Activated CD8-positive, alpha-beta memory T cell treated with anti-CD3 and anti-CD28 coated beads for 48 hours (primary cell): Measurements from ENCODE around the gene LCOR.
"Not testable (repeated sequence)": the region's sequence is repeated elsewhere in the genome, so short reads cannot be mapped to it uniquely, and the experiment has no call there.

ENCODE experiments used
- DNase-seq, 3 experiments: peaks; one replicate each; pipeline ENCODE4 v3.0.0-alpha.2; 2020; ENCODE audit warnings: low read depth in 2 of 3, low spot score in 2 of 3

The LCOR gene

DNA sequence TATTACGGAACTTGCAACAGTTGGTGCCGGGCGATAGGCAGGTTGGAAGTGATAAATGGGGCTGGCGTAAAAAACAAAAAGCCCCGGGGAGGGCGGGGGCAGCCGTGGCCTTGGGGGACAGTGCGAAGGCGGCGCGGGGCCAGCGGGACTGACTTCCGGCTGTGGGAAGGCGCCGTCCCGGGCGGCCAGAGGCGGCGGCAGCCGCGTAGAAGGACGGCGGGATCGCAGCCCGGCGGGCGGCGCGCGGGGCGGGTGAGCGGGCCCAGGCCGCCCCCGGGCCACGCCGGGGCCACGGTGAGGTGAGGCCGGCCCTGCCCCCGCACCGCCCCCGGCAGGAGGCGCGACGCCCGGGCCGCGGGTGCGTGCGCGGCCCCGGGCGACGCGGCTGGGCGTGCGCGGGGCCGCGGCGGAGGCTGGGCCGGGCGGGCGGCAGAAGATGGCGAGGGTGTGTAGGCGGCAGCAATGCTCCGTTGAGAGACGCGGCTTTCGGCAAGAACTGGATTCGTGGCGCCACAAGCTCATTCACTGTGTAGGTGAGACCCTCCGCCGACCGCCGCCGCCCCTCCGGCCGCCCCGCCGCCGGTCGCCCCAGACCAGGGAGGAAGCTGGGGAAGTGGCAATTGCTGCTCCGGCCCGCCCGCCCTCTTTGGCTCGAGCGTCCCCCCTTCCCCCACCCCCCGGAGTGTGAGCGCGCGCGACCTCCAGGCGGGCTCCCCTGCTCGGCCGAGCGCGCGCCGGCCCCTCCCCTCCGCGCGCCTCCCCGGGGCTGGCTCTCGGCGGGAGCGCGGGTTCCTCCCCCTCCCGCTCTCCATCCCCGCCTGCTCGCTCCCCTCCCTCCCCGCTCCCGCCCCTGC, at the start of gene LCOR:
Gene LCOR, plus strand, starts transcription at position 432 of the 854 bp plus-strand sequence. CDS start 116,760 bp downstream, outside the sequence.
- DNase-seq: peak; percentile 62 to 77 (median 74)

DNA sequence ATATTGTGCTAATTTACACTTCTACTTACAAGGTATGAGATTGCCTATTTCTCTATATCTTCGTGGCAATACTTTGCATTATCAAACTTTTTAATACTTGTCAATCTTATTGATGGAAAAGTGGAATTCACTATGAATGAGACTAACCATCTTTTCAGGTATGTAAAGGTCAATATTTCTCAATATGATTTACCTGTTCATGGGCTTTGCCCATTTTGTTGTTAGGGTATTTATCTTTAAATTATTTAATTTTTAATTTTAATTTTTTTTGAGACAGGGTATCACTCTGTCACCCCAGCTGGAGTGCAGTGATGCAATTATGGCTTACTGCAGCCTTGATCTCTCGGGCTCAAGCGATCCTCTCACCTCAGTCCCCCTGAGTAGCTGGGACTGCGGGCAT, 47.8 kb upstream of the LCOR start:
- no peak for DNase-seq

DNA sequence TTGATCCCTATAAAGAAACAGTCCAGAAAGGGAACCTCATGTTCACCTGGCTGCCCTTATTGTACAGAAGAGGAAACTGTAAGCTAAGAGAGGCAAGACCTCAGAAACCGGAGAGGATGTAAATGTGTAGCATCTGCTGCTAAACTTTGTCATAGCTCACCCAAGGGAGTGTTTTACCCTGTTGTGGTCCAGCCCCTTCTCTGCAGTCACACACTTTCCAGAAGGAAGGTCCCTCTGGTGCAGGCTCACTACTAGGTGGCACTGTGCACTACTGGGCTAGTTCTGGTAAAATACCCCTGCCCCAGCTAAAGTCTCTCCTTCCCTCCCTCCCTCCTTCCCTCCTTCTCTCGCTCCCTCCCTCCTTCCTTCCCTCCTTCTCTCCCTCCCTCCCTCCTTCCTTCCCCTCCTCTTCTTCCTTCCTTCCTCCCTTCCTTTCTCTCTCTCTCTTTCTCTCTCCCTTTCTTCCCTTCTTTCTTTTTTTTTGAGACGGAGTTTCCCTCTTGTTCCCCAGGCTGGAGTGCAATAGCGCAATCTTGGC, 42.5 kb upstream of the LCOR start:
- DNase-seq: no peak

DNA sequence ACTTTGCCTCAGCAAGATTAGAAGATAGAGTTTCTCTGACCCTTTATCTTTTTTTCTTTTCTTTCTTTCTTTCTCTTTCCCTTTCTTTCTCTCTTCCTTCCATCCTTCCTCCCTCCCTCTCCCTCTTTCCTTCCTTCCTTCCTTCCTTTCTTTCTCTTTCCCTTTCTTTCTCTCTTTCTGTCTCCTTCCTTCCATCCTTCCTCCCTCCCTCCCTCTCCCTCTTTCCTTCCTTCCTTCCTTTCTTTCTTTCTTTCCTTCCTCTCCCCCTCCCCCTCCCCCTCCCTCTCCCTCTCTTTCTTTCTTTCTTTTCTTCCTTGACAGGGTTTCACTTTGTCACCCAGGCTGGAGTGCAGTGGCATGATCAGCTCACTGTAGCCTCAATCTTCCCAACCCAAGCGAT, 40.2 kb upstream of the LCOR start:
- DNase-seq: no peak

DNA sequence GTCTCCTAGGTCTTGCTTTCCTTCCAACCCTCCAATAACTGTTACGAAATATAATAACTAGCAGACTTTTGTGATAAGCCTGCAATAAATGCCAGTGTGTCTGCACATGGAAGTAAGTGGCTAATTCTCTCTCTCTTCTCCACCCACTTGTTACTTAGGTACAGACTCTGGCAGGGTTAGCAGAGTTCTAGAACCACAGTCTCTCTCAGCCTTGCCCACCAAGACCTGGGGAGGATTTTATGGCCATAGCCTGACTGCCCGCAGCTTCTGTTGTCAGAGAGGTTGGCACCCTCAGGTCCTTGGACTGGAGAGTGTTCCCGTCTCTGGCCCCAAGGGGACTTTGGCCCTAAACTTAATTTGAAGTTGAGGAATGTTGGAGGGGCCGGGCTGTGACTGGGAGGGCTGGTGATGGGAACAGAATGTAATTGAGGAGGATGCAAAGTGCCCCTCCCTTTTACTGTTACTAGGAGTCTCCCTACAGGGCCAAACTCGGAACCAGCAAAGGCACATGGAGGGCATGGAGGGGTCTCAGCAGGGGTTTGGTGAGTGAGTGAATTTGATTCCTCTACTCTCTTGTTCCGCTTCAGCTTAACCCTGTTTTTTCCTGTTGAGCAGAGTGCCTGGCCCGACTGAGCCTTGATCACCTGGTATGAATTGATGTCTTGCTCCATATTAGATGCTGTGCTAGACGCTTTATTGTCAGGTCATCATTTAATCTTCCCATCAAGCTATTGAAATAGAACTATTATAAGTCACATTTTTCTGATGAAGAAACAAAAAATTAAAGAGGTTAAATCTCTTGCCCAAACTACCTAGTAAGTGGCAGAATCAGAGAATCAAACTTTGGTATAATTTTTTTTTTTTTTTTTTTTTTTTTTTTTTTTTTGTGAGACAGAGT, 37.0 kb upstream of the LCOR start:
- DNase-seq: no peak

DNA sequence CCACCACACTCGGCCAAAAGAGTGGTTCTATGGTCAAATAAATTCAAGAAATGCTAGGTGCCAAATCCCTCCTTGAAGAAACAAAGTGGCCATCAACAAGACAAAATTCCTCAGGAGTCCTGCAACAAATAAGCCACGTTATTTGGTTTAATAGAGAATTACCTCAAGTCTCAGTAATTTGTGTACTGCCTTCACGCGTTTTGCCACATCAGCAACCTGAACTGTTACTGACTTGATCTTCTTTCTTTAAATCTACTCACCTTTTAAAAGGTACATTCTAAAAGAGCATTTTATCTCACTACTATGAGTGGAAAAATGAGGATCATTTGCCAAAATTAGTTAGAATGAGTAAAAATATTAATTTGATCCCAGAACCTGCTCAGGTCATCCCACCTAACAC, 34.6 kb upstream of the LCOR start:
- no peak for DNase-seq

DNA sequence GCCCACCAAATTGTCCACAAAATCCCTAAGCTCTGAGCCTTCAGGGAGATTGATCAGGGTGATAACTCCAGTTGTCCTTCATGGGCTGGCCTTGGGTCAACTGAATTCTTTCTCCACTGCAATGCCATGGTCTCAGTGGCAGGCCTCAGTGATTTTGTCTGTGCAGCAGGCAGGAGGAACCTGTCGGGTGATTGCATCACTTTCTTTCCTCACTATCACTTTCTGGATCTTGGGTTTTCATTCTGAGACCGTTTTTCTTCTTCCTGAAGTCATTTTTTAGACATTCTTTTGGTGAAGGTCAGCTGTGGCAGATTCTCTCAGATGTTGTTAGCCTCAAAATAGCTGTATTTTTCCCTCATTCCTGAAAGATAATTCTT, 28.8 kb upstream of the LCOR start:
- no peak for DNase-seq

DNA sequence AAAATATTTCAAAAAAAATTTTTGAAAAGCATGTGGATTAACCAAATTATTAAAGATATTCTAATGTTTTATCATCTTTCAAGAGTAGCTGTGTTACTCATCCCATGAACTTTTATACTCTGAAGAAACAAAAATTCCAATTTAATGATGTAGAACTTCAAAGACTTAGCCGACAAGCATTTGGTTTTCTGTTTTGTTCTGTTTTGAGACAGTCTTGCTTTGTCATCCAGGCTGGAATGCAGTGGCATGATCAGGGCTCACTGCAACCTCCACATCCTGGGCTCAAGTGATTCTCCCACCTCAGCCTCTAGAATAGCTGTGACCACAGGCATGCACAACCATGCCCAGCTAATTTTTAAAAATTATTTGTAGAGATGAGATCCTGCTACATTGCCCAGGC, 17.8 kb upstream of the LCOR start:
- DNase-seq: no peak

DNA sequence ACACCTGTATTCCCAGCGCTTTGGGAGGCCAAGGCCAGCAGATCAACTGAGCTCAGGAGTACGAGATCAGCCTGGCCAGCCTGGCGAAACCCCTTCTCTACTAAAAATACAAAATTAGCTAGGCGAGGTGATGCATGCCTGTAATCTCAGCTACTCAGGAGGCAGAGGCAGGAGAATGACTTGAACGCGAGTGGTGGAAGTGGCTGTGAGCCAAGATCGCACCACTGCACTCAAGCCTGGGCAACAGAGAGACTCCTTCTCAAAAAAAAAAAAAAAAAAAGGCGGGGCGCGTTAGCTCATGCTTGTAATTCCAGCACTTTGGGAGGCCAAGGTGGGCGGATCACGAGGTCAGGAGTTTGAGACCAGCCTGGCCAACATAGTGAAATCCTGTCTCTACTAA, 13.1 kb upstream of the LCOR start:
- DNase-seq: not testable (repeated sequence)

DNA sequence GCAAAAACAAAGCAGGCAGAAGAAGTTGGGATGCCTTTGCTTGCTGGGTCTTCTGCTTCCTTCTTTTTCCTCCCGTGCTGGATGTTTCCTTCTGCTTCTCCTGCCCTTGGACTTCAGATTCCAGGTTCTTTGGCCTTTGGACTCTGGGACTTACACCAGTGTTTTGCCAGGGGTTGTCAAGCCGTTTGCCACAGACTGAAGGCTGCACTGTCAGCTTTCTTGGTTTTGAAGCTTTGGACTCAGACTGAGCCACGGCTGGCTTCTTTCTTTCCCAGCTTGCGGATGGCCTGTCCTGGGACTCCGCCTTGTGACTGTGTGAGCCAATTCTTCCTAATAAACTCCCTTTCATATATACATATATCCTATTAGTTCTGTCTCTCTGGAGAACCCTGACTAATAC, 11.3 kb upstream of the LCOR start:
- no peak for DNase-seq

DNA sequence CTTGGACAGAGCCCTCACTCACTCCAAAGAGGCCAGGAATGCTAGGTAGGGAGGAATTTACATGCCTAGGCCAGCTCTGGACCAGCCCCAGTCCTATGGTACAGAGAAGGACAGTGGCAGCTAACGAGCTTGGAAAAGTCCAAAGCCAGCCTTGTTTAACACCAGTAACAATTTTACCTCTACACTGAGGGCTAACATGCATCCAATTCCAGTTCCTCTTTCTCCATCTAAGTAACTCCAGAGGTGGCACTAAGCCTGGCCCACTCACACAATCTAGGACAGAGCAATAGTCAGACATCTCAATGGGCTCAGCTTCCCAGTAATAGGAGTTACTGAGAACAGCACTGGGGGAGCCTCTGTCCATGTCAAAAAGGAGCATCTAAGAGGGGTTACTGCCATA, 5.7 kb upstream of the LCOR start:
- DNase-seq: no peak

DNA sequence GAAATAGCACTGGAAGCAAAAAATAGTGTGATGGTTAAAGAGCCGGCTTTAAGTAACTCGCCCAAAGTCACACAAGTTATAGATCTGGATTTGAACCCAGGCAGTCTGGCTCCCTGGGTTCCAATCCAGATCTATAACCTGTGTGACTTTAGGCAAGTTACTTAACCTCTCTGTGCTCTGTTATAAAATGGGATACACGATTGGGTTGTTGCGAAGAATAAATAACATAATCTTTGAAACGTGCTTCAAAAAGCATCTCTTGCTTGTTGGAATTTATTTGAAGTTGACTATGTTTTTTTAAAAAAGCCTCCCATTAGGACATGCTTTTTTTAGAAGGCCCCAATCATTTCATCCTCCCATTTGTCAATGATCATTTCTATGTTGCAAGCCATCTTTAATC, 3.5 kb upstream of the LCOR start:
- DNase-seq: no peak

DNA sequence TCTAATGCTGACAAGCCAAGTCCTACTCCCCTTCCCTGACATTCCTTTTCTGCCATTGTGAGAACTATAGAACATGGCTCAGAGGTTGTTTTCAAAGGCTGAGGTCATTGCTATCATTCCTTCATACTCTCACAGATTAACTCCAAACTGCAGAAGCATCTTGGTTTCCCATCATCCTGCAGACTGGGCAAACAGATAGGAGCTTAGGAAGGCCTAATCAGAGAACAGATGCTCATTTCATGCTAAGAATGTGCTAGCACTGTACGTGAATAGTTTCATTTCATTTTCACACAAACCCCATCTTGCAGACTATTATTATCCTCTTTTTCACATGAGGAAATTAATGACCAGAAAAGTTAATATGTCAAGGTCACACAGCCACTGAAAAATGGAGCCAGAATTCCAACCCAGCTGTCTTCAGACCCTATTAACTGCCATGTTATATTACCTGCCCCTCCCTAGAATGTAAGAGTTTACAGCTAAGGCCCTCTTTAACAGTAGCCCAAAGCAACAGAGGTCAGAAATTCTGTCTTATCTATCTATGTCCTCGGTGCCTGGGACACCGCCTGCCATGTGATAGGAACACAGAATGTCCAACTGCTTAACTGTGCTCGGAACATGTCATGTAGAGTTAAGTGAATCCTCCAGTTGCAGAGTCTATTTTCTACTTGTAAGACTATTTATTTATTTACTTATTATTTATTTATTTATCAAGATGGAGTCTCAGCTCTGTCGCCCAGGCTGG, 2.9 kb upstream of the LCOR start:
- no peak for DNase-seq

DNA sequence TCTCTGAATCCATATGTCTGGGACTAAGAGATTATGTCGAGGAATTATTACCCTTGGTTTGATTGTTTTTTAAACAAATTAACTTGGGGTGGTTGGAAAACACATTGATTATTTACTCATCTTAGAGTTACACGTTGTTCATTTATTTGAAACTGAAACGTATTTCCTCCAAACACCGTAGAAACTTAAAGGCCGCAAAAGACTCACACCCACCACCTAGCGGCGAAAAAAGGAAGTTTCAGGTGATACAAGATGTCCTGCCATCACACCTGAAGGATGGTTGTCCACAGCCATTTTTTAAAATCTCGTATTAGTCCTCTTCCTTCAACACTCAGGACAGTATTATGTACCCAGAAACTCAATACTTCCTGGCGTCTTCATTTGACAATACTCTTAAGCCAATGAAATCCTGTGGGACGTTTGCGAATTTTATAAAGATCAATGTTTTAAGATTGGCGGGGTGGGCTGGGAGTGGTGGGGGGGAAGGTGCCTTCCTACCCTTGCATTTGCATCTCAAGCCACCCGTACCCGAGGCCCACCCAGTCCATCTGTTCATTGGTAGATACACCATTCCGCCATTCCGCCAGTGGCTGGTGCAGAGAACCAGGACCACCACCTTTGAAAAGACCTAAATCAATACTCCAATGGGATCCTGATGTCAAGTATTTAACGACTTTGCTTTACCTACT, 1.4 kb upstream of the LCOR start:
- peak; percentile 40 to 66 (median 45) for DNase-seq

DNA sequence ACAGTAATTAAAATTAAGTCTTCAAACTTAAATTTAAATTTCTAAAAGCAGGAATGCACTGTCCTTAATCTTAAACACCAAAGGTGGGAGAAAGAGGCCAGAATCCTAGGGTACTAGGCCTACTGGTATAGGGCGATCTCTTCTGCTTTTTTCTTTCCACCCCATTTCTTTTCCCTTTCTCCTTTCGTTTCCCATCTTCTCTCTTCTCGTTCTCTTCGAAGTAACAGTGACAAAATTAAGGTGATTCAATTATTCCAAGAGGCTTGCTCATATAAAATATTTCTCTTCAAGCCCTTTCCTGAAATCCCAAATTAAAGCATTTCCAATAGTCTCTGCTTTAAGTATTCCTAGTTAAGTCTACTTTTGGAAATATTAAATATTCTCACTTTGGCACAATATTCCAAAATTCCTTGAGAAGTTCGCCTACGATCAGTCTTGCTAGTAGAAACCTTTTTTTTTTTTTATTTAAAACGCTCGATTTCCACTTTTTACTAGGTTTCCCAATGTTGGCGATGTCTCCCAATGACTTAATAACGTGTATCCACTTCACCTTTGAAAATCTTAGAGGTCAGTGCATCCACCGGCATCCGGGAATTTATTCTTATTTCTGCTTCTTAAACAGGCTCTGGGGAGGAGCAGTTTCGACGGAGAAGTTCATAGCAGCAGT, 765 bp upstream of the LCOR start:
- no peak for DNase-seq

DNA sequence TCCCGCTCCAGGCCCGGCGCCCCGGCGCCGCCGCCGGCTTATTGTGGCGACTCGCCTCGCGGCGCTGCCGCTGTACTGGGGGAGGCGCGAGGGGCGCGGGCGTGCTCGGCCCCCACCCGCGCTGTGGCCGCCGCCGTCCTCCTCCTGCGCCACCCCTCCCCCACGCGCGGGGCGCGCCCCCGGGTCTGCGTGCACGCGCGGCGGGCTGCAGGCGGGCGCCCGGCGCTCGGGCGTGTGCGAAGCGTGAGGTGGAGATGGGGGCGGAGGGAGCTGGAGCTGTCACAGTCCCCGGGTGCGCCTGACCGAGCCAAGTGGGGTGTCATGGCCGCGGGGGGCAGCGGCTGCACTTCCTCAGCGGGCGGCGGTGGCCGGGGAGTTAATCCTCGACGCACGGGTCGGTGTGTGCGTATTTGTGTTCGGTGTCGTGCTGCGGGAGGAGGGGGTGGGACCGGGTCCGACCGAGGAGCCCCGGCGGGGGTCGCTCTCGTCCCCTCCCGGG, 672 bp downstream of the LCOR start:
- DNase-seq: peak in 2 of 3 experiments; percentile 71 to 74

DNA sequence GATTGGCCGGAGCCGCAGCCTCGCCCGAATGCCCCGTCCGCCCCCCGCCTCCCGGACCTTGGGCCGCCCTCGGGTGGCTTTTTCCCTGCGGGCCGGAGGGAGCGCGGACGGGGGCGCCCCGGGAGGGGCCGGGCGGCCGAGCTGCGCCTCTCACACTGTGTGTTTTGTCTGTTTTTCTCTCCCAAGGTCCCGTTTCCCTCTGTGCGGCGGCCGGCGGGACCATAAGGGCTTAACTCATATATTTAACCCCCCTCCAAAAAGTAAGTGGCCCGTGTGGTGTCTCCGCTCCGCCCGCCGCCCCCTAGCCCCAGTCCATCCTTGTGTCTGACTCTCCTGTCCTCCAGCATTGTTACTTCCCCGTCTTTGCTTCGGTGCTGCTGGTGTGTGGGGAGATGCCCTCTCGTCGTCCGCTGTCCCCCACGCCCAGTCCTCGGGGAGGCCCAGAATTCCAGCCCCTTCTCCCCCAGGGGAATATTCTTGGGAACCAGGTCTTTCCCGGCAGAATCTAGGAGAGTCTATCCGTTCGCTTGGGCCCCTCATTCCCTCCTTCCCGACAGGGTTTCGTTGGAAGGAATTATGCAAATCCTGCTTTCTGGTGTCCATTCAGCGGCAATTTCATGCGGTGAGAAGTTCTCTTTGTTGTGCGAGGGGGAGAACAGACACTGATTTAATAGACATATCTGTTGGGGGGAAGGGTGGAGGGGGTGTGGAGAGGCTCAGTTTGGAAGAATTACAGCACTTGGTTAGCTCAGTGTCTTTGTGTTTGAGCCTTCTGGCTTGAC, 1.3 kb downstream of the LCOR start:
- peak in 2 of 3 experiments; percentile 2 to 4 for DNase-seq

DNA sequence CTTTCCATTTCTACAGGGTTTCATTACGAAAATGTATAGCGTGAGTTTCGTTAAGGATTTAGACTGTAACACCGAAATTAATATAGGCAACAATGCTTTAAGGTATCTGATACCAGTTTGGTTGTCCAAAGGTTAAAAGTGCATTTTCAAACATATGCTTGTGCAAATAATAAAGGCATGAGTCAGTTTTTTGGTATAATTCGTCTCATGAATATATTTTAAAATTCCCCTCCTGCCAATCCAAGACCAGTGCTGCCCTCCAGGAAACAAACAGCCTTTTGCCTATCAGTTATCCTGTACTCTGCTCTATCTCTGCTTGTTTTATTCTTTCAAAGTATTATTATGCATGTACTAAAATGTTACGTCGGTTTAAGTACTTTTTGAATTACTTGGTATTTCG, 2.0 kb downstream of the LCOR start:
- DNase-seq: no peak

DNA sequence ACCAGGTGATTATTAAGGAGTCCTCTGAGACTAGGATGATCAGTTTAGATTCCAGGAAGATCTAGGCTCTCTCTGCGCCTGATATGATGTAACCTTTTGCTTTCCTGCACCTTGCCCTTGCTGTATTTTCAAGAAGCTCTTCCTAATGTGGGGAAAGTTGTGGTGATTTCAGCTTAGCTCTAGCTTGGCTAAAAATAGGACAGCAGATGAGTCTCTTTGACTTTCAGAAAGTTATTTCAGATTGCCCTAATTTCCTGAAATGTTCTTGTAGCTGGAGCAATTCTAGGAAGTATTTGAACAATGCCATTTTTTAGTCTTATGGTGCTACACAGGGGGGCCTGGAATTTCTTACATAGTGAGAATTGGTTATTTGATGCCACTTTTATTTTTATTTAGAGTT, 3.8 kb downstream of the LCOR start:
- DNase-seq: no peak
